ENCODE data around the gene DOCK1. TPM values are rescaled to one million over a fixed set of nuclear protein-coding genes. Genes with fewer than 3 reads are reported as not detected.

DOCK1 gene
- total RNA-seq, 1 experiment from 2014 or later = 40.0 TPM

- DNase-seq (ENCODE audit: unreplicated experiment) = peak; percentile 21
- CTCF ChIA-PET = no interaction called here
- Mint-ChIP-seq H3K36me3 (ENCODE audit: insufficient read depth, unreplicated experiment) (no peaks in the 10 kb centered on the region), H3K9me3 (ENCODE audit: unreplicated experiment) (no peaks in the 10 kb centered on the region), H3K27me3 (ENCODE audit: insufficient read depth, unreplicated experiment) (no peaks in the 10 kb centered on the region), H3K27ac (ENCODE audit: low read depth, unreplicated experiment) (no peak overlapping the region), H3K4me1 (ENCODE audit: insufficient read depth, unreplicated experiment) (peaks cover 10% of the 10 kb centered on the region), H3K4me3 (ENCODE audit: unreplicated experiment) (no peak overlapping the region)
- no peak for TF ChIP-seq CTCF (IDR thresholded peaks at IDR 0.05; ENCODE audit: unreplicated experiment)
- POLR2A ChIA-PET = no interaction called here
- no TSS peak for BruUV-seq (replicated peaks)
- intact Hi-C loops (cut with micrococcal nuclease) = no loop called here
These were observed 311.6 kb downstream of the DOCK1 start for GRCh38 chr10:127216786-127217185.

GRCh38 chr10:127218658-127219057, 313.4 kb downstream of the DOCK1 start:
- Mint-ChIP-seq H3K9me3 (ENCODE audit: unreplicated experiment) (no peaks in the 10 kb centered on the region), H3K27me3 (ENCODE audit: insufficient read depth, unreplicated experiment) (no peaks in the 10 kb centered on the region), H3K4me3 (ENCODE audit: unreplicated experiment) (no peak overlapping the region), H3K4me1 (ENCODE audit: insufficient read depth, unreplicated experiment) (peaks cover 10% of the 10 kb centered on the region), H3K36me3 (ENCODE audit: insufficient read depth, unreplicated experiment) (peaks cover 8% of the 10 kb centered on the region), H3K27ac (ENCODE audit: low read depth, unreplicated experiment) (no peak overlapping the region)
- ChIA-PET POLR2A (no interaction called here), CTCF (no interaction called here)
- intact Hi-C loops (cut with micrococcal nuclease) = no loop called here
- no peak for DNase-seq (ENCODE audit: unreplicated experiment)
- TF ChIP-seq CTCF (IDR thresholded peaks at IDR 0.05; ENCODE audit: unreplicated experiment) = no peak
- BruUV-seq (replicated peaks) = no TSS peak

GRCh38 chr10:127221281-127221680, 316.1 kb downstream of the DOCK1 start:
- intact Hi-C loops (cut with micrococcal nuclease) = no loop called here
- H3K4me1 Mint-ChIP-seq (ENCODE audit: insufficient read depth, unreplicated experiment) = peaks cover 8% of the 10 kb centered on the region
- ChIA-PET CTCF (no interaction called here), POLR2A (no interaction called here)
- no peaks in the 10 kb centered on the region for H3K9me3 Mint-ChIP-seq (ENCODE audit: unreplicated experiment)
- no peaks in the 10 kb centered on the region for H3K27me3 Mint-ChIP-seq (ENCODE audit: insufficient read depth, unreplicated experiment)
- no peak overlapping the region for H3K27ac Mint-ChIP-seq (ENCODE audit: low read depth, unreplicated experiment)
- H3K36me3 Mint-ChIP-seq (ENCODE audit: insufficient read depth, unreplicated experiment) = peaks cover 8% of the 10 kb centered on the region
- TF ChIP-seq CTCF (IDR thresholded peaks at IDR 0.05; ENCODE audit: unreplicated experiment) = no peak
- BruUV-seq (replicated peaks) = no TSS peak
- DNase-seq (ENCODE audit: unreplicated experiment) = no peak
- H3K4me3 Mint-ChIP-seq (ENCODE audit: unreplicated experiment) = no peak overlapping the region

- Mint-ChIP-seq H3K4me1 (ENCODE audit: insufficient read depth, unreplicated experiment) (no peaks in the 10 kb centered on the region), H3K27me3 (ENCODE audit: insufficient read depth, unreplicated experiment) (no peaks in the 10 kb centered on the region), H3K36me3 (ENCODE audit: insufficient read depth, unreplicated experiment) (peaks cover 8% of the 10 kb centered on the region), H3K27ac (ENCODE audit: low read depth, unreplicated experiment) (no peak overlapping the region), H3K4me3 (ENCODE audit: unreplicated experiment) (no peak overlapping the region), H3K9me3 (ENCODE audit: unreplicated experiment) (no peaks in the 10 kb centered on the region)
- BruUV-seq (replicated peaks) = no TSS peak
- CTCF ChIA-PET = no interaction called here
- intact Hi-C loops (cut with micrococcal nuclease) = no loop called here
- POLR2A ChIA-PET = no interaction called here
- DNase-seq (ENCODE audit: unreplicated experiment) = no peak
- no peak for TF ChIP-seq CTCF (IDR thresholded peaks at IDR 0.05; ENCODE audit: unreplicated experiment)
These were observed 321.8 kb downstream of the DOCK1 start for GRCh38 chr10:127227027-127227426.
